HepG2 (cell line): ENCODE results near the gene CHN2. TPM values are rescaled to one million over a fixed set of nuclear protein-coding genes. Genes with fewer than 3 reads are reported as not detected.

ENCODE experiments used
- DDIT3 ChIP-seq: sonication (generic); formaldehyde crosslinking; IDR thresholded peaks from 2 replicates; pipeline ENCODE4 v1.4.0; 2020; ENCODE audit warnings: mild to moderate bottlenecking, missing genetic modification reagents
- ERF ChIP-seq: IDR thresholded peaks from 2 replicates; pipeline ENCODE4 v1.6.1; 2018; ENCODE audit warnings: missing biosample characterization, missing genetic modification reagents
- HOXA3 ChIP-seq: sonication (generic); formaldehyde crosslinking; IDR thresholded peaks from 2 replicates; pipeline ENCODE4 v1.5.0; 2020; ENCODE audit warnings: missing genetic modification reagents
- IKZF1 ChIP-seq: fragments of 450-650 bp; IDR thresholded peaks from 2 replicates; pipeline ENCODE4 v1.7.1; 2016
- MIXL1 ChIP-seq: IDR thresholded peaks from 2 replicates; pipeline ENCODE4 v1.6.1; 2016
- NR2F1 ChIP-seq, 2 experiments: fragments of 450-650 bp in 1 of 2; formaldehyde crosslinking in 1 of 2; IDR thresholded peaks; 2 replicates each; pipeline versions ENCODE4 v1.5.0 to v1.6.1; 2016 to 2020; ENCODE audit warnings: mild to moderate bottlenecking in 1 of 2, missing compliant biosample characterization in 1 of 2, missing genetic modification reagents in 1 of 2, moderate library complexity in 1 of 2
- RCOR2 ChIP-seq: IDR thresholded peaks from 2 replicates; pipeline ENCODE4 v1.6.1; 2016; ENCODE audit warnings: missing biosample characterization, missing genetic modification reagents
- SALL1 ChIP-seq: sonication (generic); formaldehyde crosslinking; IDR thresholded peaks from 2 replicates; pipeline ENCODE4 v1.8.0; 2022; ENCODE audit warnings: mild to moderate bottlenecking, missing genetic modification reagents
- SETDB1 ChIP-seq: sonication (generic); formaldehyde crosslinking; IDR thresholded peaks from 2 replicates; pipeline ENCODE4 v1.5.1; 2020; ENCODE audit warnings: missing genetic modification reagents, mild to moderate bottlenecking, borderline replicate concordance
- SMAD3 ChIP-seq: sonication (generic); formaldehyde crosslinking; IDR thresholded peaks from 2 replicates; pipeline ENCODE4 v1.4.0; 2020; ENCODE audit warnings: missing genetic modification reagents
- SSRP1 ChIP-seq: IDR thresholded peaks from 2 replicates; pipeline ENCODE4 v1.6.1; 2016; ENCODE audit warnings: control low read depth
- TBL1XR1 ChIP-seq: fragments of 150-350 bp; IDR thresholded peaks from 2 replicates; pipeline ENCODE4 v1.6.1; 2014; ENCODE audit warnings: borderline replicate concordance, low read length; ENCODE audit not compliant: partially characterized antibody
- YEATS4 ChIP-seq: sonication (generic); formaldehyde crosslinking; IDR thresholded peaks from 2 replicates; pipeline ENCODE4 v1.4.0; 2020; ENCODE audit warnings: missing genetic modification reagents, borderline replicate concordance
- ZMYM3 ChIP-seq: sonication (generic); formaldehyde crosslinking; IDR thresholded peaks from 2 replicates; pipeline ENCODE4 v1.5.1; 2020; ENCODE audit warnings: mild to moderate bottlenecking, missing genetic modification reagents
- ZNF329 ChIP-seq: sonication (generic); formaldehyde crosslinking; IDR thresholded peaks from 2 replicates; pipeline ENCODE4 v1.9.0; 2021; ENCODE audit warnings: low read depth, mild to moderate bottlenecking, missing genetic modification reagents
- polyA plus RNA-seq, 8 experiments: library from polyadenylated mRNA; depleted of rRNA in 3 of 8; stranded (reverse) in 7 of 8; unstranded in 1 of 8; fragments of >200 nt; fragmentation: Illumina TruSeq in 4 of 8; extraction: Trizol in 4 of 8; gene quantifications; 2 replicates each; pipeline versions ENCODE4 v1.2.1 to v1.2.3, GENCODE V29; 2011 to 2016; ENCODE audit warnings: low read depth in 4 of 8, missing spikeins in 1 of 8, mixed read lengths in 1 of 8; ENCODE audit not compliant: insufficient read depth in 1 of 8
- total RNA-seq, 5 experiments: library from RNA; depleted of rRNA; stranded (reverse); fragments of >200 nt; fragmentation: Illumina TruSeq; extraction: Trizol; gene quantifications; 2 replicates each; pipeline ENCODE4 v1.2.3, GENCODE V29; 2016; ENCODE audit warnings: low read depth in 1 of 5
- TF ChIP-seq, protein P1 (sequence below): sonication (generic); formaldehyde crosslinking; conservative IDR thresholded peaks from 2 replicates; pipeline ENCODE4 v1.4.0; 2020; ENCODE audit warnings: mild to moderate bottlenecking, missing genetic modification reagents, moderate library complexity
- TF ChIP-seq, protein P2 (sequence below): sonication (generic); formaldehyde crosslinking; IDR thresholded peaks from 2 replicates; pipeline ENCODE4 v1.9.0; 2021; ENCODE audit warnings: mild to moderate bottlenecking, missing genetic modification reagents
- TF ChIP-seq, protein P3 (sequence below), 2 experiments: fragments of 450-650 bp in 1 of 2; sonication (generic) in 1 of 2; formaldehyde crosslinking; IDR thresholded peaks; 2 replicates each; pipeline versions ENCODE4 v1.5.0 to v1.8.0; 2020 to 2022; ENCODE audit warnings: mild to moderate bottlenecking in 1 of 2, missing genetic modification reagents in 1 of 2

The CHN2 gene
- total and polyA plus RNA-seq, 2 of the 13 experiments (the other 11 are each of a cell fraction or from before 2014, with no cell fraction given) = 23.5 to 30.5 TPM

DNA sequence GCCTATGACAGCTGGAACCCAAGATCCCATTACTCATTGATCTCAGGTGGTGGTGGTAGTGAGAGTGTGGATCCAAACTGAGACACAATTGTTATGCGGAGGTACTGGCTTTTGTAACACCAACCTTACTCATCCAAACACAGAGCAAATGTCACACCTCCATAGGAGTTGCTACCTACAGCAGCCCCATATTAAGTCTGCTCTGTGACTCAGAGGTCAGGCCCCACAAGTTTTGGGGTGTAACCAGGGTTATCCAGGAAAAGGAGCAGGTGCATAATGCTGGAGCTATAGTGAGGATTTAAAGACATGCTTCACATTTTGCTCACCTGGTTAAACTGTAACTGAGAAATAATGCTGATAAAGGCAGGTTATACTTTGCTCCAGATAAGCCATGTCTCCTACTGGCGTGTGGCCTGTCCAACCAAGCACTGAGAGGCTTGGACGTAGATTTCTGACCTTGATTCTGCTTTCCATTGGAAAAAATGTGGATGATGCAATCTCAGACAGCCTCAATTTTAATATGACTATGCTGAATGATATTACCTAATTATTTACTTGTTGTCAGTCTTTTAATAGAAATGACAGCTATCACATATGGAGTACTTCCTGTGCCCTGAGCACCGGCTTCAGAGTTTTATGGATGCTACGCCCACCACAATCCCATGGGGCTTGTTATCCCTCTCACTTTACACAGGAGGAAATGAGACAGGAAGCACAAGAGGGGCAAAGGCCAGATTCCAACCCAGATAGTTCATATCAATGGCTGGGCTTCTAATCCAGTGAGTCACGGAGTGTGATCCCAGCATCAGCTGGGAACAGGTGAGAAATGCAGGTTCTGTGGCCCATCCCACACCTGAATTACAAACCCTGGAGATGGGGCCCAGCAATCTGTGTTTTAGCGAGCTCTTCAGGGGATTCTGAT lies 181.3 kb downstream of the CHN2 start (continued):
- TF ChIP-seq, protein P1, sequence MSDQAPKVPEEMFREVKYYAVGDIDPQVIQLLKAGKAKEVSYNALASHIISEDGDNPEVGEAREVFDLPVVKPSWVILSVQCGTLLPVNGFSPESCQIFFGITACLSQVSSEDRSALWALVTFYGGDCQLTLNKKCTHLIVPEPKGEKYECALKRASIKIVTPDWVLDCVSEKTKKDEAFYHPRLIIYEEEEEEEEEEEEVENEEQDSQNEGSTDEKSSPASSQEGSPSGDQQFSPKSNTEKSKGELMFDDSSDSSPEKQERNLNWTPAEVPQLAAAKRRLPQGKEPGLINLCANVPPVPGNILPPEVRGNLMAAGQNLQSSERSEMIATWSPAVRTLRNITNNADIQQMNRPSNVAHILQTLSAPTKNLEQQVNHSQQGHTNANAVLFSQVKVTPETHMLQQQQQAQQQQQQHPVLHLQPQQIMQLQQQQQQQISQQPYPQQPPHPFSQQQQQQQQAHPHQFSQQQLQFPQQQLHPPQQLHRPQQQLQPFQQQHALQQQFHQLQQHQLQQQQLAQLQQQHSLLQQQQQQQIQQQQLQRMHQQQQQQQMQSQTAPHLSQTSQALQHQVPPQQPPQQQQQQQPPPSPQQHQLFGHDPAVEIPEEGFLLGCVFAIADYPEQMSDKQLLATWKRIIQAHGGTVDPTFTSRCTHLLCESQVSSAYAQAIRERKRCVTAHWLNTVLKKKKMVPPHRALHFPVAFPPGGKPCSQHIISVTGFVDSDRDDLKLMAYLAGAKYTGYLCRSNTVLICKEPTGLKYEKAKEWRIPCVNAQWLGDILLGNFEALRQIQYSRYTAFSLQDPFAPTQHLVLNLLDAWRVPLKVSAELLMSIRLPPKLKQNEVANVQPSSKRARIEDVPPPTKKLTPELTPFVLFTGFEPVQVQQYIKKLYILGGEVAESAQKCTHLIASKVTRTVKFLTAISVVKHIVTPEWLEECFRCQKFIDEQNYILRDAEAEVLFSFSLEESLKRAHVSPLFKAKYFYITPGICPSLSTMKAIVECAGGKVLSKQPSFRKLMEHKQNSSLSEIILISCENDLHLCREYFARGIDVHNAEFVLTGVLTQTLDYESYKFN (CRISPR knock-in tag) = peak; percentile 62
- TF ChIP-seq SMAD3 (CRISPR knock-in tag) (peak; percentile 64; the same call in 1 of the 2 replicates), SALL1 (peak; percentile 45; the same call in 1 of the 2 replicates), MIXL1 (CRISPR knock-in tag) (0 out of 2 replicates have a peak, but pooled peaks have one; percentile 25), DDIT3 (CRISPR knock-in tag) (no peak), TBL1XR1 (no peak), RCOR2 (CRISPR knock-in tag) (0 out of 2 replicates have a peak, but pooled peaks have one; percentile 14), HOXA3 (0 out of 2 replicates have a peak, but pooled peaks have one; percentile 17), NR2F1 (CRISPR knock-in tag; IDR thresholded peaks at IDR 0.05) (peak in 1 of 2 experiments; percentile 57; a peak in 1 of 4 replicates), ZNF329 (CRISPR knock-in tag) (no peak), IKZF1 (no peak), SETDB1 (CRISPR knock-in tag) (no peak), ERF (CRISPR knock-in tag) (0 out of 2 replicates have a peak, but pooled peaks have one; percentile 18), ZMYM3 (CRISPR knock-in tag) (no peak), YEATS4 (CRISPR knock-in tag) (0 out of 2 replicates have a peak, but pooled peaks have one; percentile 19), SSRP1 (CRISPR knock-in tag) (no peak)
- TF ChIP-seq, protein P2, sequence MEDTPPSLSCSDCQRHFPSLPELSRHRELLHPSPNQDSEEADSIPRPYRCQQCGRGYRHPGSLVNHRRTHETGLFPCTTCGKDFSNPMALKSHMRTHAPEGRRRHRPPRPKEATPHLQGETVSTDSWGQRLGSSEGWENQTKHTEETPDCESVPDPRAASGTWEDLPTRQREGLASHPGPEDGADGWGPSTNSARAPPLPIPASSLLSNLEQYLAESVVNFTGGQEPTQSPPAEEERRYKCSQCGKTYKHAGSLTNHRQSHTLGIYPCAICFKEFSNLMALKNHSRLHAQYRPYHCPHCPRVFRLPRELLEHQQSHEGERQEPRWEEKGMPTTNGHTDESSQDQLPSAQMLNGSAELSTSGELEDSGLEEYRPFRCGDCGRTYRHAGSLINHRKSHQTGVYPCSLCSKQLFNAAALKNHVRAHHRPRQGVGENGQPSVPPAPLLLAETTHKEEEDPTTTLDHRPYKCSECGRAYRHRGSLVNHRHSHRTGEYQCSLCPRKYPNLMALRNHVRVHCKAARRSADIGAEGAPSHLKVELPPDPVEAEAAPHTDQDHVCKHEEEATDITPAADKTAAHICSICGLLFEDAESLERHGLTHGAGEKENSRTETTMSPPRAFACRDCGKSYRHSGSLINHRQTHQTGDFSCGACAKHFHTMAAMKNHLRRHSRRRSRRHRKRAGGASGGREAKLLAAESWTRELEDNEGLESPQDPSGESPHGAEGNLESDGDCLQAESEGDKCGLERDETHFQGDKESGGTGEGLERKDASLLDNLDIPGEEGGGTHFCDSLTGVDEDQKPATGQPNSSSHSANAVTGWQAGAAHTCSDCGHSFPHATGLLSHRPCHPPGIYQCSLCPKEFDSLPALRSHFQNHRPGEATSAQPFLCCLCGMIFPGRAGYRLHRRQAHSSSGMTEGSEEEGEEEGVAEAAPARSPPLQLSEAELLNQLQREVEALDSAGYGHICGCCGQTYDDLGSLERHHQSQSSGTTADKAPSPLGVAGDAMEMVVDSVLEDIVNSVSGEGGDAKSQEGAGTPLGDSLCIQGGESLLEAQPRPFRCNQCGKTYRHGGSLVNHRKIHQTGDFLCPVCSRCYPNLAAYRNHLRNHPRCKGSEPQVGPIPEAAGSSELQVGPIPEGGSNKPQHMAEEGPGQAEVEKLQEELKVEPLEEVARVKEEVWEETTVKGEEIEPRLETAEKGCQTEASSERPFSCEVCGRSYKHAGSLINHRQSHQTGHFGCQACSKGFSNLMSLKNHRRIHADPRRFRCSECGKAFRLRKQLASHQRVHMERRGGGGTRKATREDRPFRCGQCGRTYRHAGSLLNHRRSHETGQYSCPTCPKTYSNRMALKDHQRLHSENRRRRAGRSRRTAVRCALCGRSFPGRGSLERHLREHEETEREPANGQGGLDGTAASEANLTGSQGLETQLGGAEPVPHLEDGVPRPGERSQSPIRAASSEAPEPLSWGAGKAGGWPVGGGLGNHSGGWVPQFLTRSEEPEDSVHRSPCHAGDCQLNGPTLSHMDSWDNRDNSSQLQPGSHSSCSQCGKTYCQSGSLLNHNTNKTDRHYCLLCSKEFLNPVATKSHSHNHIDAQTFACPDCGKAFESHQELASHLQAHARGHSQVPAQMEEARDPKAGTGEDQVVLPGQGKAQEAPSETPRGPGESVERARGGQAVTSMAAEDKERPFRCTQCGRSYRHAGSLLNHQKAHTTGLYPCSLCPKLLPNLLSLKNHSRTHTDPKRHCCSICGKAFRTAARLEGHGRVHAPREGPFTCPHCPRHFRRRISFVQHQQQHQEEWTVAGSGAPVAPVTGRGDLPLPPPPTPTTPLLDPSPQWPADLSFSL (CRISPR knock-in tag) = 0 out of 2 replicates have a peak, but pooled peaks have one; percentile 29
- TF ChIP-seq, protein P3, sequence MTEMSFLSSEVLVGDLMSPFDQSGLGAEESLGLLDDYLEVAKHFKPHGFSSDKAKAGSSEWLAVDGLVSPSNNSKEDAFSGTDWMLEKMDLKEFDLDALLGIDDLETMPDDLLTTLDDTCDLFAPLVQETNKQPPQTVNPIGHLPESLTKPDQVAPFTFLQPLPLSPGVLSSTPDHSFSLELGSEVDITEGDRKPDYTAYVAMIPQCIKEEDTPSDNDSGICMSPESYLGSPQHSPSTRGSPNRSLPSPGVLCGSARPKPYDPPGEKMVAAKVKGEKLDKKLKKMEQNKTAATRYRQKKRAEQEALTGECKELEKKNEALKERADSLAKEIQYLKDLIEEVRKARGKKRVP (CRISPR knock-in tag; IDR thresholded peaks at IDR 0.05) = peak; percentile 76 to 93; a peak in 3 of 4 replicates
